GM19035 (cell line): Measurements from ENCODE around the gene RSU1.
A peak's percentile ranks its signal among the peaks of the same experiment; 100 is the strongest.
"Not testable (repeated sequence)": the region's sequence is repeated elsewhere in the genome, so short reads cannot be mapped to it uniquely, and the experiment has no call there.

Source experiments
- ATAC-seq: cut with Tn5 transposase; IDR thresholded peaks from one replicate; pipeline ENCODE4 v1.9.1; 2021; ENCODE audit not compliant: unreplicated experiment

RSU1 gene

DNA sequence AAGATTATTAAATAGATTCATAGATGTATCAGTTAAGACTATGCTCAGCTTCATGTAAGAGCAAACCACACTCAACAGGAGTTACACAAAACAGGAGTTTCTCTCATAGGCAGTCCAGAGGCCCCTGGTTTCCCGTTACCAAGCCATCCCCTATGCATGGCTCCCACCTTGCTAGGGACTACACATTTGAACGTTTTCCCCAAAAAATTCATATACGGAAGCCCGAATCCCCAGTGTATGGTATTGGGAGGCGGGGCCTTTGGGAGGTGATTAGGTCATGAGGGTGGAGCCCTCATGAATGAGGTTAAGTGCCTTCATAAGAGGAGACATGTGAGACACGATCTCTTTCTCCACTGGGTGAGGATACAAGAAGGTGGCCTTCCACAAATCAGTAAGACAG lies 29.1 kb downstream of the RSU1 start:
- peak; percentile 20 for ATAC-seq

GRCh38 chr10:16787361-16787791 lies 29.8 kb downstream of the RSU1 start:
- ATAC-seq: peak; percentile 83

DNA sequence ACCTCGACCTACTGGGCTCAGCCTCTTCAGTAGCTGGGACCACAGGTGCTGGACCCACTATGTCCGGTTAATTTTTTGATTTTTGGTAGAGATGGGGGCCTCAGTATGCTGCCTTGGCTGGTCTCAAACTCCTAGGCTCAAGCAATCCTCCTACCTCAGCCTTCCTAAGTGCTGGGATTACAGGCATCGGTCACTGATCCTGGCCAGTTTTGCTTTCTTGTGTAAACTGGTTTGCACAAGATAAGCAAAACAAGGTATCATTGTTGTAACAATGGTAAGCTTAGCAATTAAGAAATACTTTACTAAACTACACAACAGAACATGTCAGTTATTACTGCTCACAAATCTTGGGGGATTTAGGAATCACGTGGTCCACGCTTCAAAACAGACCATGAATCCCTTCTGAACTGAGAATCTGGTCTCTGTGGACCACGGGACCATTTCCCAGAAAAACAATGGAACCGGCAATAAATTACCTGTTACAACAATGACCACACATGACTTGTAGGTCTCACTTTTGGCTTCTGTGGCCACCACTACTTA lies 36.8 kb downstream of the RSU1 start:
- no peak for ATAC-seq

DNA sequence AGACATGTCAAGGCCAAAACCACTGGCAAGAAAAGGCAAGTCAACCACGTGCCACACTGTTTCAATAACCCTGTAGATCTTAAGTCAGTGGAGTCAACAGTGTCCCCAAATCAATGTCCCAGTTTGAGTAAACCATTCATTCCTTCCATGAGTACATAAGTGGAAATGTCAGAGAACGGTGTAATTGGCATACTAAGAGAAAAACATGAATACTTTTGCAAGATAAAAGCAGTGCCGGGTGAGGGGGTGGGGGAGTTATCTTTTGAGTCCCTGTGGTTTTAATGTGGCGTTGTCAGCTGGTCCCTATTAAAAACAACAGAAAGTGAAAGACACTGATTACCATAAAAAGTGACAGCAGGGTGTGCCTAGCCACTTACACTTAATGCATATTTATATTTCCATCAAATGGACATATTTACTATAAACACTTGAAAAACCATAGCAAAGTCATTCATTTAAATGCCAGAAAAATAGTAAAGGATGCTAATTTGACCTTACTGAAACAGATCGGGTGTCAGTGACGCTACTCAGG lies 37.8 kb downstream of the RSU1 start:
- peak; percentile 76 for ATAC-seq

- ATAC-seq: peak; percentile 61
These were observed 39.5 kb downstream of the RSU1 start for GRCh38 chr10:16777473-16778370.

DNA sequence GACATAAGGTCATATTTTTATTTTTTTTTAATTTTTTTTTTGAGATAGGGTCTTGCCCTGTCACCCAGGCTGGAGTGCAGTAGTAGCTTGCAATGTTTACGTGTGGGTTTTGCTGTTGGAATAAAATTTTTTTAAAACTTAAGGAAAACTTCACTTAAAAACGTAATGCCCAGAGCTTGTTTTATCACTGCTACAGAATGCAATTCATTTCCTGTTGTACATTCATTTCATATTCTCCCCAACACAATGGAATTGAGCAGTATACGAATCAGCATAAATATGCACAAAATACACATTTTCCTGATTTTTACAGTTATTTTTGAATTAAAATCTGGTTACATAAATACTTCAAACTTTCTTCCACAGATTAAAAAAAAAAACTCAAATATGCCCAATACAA lies 40.3 kb downstream of the RSU1 start:
- no peak for ATAC-seq

GRCh38 chr10:16773334-16773733 lies 43.9 kb downstream of the RSU1 start:
- ATAC-seq: no peak

GRCh38 chr10:16770670-16771069 lies 46.6 kb downstream of the RSU1 start:
- ATAC-seq: peak; percentile 48

DNA sequence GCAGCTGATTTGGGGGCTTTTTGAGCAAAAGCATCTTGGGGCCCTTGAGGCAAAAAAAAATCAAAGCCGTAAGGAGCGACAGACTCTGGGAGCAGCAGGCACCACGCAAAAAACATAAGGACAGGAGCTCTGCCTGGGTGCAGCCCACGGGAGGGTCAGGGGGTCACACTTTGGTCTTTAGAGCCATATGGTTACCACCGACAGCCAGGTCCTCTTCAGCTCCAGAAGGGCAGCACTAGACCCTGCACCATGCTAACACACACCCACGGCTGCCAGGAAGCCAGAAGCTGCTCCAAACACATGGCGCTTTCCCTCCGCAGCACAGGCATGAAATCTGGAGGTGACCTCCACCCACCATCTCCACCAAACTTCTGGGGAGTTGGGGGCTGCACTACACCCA lies 47.1 kb downstream of the RSU1 start:
- ATAC-seq: no peak

DNA sequence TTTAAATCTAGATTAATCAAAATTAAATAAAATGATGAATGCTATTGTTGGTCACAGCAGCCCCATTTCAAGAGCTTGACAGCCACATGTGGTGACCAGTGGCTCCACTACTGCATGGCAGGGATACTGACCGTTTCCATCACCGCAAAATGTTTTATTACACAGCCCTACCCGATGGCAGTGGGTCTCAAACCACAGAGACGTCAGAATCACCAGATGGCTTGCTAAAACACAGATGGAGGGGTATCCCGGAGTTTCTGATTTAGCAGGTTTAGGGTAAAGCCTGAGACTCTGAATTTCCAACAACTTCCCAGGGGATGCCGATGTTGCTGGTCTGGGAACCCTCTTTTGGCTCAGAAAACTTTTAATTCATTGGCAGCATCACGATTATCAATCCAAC lies 47.9 kb downstream of the RSU1 start:
- ATAC-seq: no peak

DNA sequence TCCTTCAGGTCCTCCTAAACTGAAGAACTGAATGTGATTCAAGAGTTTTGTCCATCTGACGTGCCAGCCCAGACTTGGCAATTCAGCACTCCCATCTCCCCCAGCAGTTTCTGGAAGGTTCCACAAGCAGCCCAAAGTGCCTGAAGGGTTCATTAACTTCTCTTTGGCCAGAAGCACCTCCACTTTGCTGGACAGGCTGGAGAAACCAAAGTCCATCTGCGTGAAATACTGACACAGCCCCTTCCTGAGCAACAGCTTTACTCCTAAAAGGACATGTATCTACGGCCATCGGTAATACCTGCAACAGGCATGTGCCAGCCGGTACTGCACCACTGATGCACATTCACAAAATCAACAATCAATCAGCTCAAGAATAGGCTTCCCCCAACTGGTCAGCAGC lies 48.5 kb downstream of the RSU1 start:
- no peak for ATAC-seq

DNA sequence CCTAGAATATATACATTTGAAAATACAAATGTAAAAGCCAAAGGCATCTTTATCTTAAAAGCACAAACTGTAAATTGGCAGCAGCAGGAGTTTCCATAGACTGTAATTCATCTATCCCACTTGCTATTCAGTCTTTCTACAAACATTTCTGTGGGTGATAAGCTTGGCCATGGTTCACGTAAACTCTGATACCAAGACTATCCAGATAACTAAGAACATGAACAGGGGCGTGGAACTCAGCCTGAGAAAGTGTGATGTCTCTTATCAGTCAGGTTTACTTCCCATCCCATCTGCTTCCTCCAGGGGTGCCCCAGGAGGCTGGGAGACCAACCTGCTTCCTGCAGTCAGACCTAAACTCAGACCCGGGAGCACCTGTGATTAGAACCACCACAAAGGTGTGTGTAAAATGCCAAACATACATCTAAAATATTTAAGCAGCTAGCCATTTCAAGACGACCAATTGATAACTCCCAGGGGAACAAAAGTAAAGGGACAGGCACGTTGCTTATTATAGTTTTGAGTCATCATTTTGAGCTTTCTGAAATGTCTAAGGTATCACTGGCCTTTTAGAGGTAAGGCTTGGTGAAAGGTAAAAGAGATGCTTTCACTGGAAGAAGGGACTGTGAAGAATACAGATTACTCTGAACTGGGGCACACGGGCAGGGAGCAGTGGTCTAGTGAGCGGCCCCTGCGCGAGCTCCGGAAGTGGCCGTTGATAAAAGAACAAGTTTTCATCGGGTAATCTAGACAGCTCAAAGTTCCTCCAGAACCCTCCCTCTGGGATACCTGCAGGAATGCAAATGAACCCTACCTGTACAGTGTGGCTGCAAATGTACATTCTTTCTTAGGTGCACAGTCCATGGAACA lies 51.5 kb downstream of the RSU1 start:
- ATAC-seq: peak; percentile 56

GRCh38 chr10:16761300-16761699 lies 55.9 kb downstream of the RSU1 start:
- no peak for ATAC-seq

DNA sequence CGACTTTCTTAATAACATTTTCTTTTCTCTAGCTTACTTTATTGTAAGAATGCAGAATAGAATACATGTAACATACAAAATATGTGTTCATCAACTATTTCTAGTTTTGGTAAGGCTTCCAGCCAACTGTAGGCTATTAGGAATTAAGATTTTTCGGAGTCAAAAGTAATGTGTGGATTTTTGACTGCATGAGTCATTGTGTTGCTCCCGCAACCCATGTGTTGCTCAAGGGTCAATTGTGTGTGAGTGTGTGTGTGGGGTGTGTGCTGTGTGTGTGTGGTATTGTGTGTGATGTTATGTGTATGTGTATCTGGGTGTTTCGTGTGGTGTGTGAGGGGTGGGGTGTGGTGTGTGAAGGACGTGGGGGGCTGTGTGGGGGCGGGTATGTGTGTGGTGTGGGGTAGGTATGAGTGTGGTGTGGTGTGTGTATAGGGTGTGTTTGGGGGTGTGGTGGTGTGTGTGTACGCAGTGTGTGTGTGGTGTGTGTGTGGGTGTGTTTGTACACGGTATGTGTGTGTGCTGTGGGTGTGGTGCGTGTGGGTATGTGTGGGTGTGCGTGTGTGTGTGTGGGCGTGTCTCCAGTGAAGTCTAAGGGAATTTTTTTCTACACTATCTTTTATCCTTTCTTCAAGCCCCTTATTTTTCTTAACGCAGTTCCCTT lies 60.5 kb downstream of the RSU1 start:
- ATAC-seq: no peak

DNA sequence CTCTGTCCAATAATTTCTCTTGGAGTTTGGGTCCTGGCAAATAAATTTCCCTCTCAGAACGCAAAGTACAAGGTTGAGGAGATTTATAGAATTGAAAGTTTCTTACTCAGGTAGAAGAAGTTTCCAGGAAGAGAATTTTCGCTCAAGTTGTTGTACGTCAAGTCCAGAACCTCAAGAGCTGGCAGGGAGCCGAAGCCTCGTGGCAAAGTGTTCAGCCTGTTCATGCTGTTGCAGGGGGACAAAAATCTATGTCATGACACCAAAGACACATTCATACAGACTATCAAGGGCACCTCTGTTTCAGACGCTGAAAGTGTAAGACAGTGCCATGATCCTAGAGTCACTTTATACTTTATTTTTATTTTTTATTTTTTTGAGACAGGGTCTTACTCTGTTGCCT lies 62.5 kb downstream of the RSU1 start:
- no peak for ATAC-seq

DNA sequence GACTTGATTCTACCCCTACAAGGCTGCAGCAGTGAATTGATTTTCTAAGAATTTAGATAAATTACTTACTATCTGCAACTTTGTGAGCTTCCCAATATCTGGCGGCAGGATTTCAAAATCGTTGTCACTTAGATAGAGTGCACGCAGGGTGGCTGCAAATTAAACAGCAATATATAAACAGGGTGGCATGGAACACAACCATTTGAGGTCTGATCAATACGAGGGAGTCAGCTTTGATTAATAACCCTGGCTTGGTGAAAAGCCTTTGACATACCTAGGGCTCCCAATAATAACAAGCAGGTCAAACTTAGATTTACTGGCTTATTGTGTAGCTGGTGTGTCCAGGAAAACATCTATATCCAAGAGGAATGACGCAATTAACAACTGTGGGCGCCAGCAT lies 64.4 kb downstream of the RSU1 start:
- not testable (repeated sequence) for ATAC-seq

DNA sequence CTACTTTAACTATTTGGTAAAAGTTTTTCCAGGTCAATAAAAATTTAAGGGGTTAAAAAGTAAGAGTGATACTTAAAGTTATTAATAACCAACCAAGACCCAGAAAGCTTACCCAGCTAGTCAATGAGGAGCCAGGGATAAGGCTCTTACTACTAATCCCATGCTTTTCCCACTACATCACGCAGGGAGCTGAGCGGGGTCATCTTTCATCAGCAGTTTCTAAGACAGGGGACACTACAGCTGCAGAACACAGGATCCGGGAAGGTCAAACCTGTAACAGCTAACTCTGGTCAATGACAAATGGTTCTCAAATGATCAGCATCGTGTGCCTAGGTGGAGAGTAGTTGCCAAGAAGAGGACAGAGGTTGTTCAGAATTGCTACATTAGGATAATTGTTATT lies 65.1 kb downstream of the RSU1 start:
- ATAC-seq: no peak

- no peak for ATAC-seq
These were observed 66.0 kb downstream of the RSU1 start for GRCh38 chr10:16751244-16751643.

DNA sequence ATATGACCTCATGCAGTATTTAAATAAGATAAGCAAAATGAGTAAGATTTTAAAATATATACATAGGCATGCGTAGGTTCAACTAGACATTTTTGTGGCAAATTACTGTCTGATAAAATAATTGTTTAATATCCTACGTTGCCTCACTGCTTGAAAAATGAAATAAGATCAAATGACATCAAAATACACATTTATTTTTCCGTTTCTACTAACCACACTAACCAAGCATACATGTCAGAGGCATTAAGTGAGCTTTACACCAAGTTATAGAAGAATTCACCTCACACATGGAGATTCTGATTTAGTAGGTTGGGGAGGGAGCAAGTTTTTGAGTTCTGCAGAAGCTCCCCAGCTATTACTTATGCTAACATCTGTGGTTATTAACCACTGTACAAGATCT lies 66.8 kb downstream of the RSU1 start:
- ATAC-seq: no peak

DNA sequence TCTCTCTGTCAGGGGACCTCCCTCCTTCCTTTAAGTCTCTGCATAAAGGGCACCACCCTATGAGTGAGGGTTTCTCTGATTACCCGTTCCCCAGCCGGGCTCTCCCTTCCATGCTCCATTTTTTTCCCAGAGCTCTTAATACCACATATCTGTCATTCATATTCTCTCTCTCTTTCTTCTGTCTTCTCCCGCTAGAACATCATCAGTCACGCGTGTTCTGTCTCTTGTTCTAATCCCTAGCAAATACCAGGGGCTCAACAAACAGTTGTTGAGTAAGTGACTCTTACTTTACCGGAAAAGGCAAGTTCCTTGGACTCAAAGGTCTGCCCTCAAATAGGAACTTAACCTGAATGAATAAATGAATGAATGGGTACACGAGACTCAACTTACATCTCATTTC lies 68.5 kb downstream of the RSU1 start:
- ATAC-seq: no peak

- no peak for ATAC-seq
These were observed 70.4 kb downstream of the RSU1 start for GRCh38 chr10:16746856-16747255.
